Kasumi-1 (cell line): ENCODE data around the gene GRIK4.
"Not testable (repeated sequence)": the region's sequence is repeated elsewhere in the genome, so short reads cannot be mapped to it uniquely, and the experiment has no call there.

Experiments
- DNase-seq, 2 experiments: peaks; one replicate each; lab custom pipeline; 2025; lab: John Stamatoyannopoulos, UW

The GRIK4 gene

DNA sequence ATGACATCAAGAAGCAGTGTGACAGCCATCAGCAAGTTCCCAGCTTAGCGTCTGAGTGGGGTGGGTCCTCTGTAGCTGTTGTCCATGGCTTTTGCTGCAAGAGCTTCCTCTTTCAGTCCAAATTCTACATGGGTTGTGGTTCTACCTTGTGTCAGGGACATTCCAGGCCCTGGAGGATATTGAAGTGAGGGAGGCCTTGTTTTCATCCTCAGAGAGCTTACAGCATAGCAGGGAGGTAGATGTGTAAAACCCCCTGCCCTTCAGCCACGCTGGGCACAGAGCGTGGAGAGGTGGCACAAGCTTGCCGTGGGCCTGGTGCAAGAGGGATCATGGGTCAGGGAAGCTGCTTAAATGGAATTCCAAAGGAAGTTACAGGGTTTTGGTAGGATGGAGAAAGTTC lies 93.9 kb downstream of the GRIK4 start:
- no peak for DNase-seq

DNA sequence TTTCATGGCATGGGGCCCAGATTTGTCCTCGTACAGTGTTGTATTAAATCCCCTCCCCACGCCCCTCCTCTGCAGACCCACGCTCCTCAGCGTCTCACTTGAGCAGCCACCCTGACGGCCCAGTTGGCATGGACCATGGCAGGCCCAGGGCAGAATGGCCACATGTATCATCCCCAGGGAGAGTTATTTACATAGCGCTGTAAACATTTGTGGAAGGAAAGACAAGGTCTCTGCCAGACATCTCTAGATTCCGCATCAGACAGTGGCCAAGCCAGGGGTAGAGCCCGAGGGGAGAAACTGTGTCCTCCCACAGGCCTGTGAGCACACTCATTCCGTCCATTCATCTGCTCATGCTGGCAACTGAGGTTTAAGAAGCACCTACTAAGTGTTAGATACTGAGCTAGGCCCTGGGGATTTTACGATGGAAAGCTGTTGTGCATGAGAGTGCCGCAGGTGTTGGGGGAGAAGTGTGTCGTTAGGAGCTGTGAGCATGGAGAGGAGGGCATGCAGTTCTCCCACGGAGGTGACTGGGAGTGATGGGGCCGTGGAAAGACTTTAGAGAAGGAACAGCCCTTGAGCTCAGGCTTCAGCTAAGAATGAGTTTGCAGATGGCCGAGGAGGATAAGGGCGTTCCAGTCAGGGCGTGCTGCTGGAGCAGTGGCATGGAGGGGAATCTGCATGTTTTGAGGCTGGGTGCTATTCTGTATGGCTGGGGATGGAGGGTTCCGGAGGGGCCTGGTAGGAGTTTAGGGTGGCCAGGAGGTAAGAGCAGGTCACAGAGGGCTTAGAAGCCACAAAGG lies 94.9 kb downstream of the GRIK4 start:
- DNase-seq: no peak

DNA sequence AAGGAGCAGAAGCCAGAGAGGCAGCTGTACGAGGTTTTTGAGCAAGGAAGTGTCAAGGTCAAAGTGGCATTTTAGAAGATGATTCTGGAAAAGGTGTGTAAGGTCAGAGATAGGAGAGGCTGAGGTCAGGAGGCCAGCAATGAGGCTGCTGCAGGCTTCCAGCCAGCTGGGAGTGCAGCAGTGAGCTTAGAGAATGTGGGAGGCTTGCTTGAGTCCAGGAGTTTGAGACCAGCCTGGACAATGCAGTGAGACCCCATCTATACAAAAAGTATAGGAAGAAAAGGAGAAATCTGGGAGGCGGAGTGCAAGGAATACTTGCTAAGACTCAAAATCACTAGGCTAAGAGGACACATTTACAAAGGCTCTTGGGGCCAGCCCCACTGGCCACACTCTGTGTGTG lies 96.5 kb downstream of the GRIK4 start:
- DNase-seq: no peak

DNA sequence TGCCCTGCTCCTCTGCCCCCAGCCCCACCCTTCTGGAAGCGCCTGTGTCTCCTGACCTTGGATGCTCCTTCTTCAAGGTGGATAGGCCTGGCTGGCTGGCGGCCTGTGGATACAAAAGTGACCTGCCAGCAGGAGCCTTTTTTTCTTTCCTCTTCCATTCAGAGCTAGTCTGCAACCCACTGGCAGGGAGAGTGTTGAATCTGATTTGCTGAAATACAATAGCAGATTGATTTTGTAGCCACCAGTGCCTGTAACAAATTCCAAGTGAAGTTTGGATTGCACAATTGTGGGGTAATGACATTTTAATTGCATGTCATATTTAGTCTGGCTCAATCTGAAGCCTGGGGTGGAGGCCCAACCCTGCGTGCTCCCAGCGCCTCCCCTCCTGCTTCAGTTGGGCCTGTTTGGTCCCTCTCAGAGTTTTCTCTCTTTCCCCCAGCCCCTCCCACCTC lies 97.2 kb downstream of the GRIK4 start:
- no peak for DNase-seq

DNA sequence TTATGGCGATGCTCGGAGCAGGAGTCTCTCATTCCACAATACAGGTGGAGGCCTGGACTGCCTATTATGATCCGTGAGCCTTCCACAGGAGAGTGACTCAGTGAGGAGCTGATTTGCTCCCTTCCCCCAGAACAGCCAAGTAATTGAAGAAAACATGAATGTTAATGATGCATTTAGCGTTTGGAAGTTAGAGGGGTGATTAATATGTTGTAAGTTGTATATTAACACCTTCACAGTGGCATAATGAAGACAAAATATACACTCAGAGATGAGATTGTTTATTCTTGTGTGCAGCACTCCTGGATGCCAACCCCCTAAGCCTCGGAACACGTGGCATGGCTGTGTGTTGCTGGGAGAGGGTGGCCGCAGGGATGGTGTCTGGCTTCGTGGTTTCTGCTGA lies 98.6 kb downstream of the GRIK4 start:
- no peak for DNase-seq

DNA sequence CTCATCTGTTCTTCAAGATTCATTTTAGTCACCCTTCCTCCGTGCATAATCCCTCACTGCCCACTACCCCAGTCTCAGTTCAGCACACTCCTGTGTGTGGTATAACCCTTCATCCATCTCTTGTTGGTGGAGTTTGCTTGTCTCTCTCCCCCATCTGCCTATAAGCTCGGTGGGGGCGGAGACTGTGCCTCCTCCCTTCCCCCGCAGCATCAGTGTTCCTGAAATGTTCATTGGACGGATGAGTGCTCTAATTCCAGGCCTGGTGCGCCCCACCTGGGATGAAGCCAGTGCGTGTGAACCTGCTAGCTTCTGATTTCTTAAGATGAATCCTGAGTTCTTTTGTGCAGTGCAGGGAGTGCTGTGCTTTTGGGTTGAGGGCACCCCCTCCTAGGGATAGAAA lies 100.0 kb downstream of the GRIK4 start:
- no peak for DNase-seq

DNA sequence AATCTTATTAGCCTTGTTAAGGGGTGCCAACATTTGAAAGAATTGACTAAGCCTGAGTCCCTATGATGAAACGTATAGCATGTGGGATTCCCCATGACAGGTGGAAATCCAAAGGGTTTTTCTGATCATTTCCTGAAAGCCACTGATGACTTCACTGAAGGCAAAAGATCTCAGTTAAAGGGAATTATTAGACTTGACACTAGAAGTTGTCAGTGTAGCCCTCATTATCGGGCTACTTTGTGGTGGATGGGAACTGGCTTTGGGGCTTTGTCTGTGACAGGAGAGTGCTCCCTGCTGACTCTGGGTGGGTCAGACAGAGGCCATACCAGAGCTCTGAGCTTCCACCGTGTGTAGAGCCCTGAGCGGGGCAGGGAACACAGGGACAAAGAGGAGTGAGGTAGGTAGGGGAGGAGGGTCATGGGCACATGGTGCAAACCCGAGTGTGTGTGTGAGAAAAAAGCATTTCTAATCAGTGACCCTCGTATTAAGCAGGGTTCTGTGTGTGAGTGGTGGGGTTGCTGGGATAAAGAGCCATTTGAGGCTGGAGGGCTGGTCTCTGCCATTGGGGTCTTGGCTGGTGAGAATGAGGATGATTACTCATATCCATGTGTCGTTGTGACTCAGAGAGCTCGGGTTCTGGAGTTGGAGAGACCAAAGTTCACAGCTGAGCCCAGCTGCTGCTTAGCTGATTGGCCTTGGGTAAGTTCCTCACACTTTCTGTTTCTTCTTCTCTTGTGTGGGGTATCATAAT lies 101.1 kb downstream of the GRIK4 start:
- DNase-seq: no peak

DNA sequence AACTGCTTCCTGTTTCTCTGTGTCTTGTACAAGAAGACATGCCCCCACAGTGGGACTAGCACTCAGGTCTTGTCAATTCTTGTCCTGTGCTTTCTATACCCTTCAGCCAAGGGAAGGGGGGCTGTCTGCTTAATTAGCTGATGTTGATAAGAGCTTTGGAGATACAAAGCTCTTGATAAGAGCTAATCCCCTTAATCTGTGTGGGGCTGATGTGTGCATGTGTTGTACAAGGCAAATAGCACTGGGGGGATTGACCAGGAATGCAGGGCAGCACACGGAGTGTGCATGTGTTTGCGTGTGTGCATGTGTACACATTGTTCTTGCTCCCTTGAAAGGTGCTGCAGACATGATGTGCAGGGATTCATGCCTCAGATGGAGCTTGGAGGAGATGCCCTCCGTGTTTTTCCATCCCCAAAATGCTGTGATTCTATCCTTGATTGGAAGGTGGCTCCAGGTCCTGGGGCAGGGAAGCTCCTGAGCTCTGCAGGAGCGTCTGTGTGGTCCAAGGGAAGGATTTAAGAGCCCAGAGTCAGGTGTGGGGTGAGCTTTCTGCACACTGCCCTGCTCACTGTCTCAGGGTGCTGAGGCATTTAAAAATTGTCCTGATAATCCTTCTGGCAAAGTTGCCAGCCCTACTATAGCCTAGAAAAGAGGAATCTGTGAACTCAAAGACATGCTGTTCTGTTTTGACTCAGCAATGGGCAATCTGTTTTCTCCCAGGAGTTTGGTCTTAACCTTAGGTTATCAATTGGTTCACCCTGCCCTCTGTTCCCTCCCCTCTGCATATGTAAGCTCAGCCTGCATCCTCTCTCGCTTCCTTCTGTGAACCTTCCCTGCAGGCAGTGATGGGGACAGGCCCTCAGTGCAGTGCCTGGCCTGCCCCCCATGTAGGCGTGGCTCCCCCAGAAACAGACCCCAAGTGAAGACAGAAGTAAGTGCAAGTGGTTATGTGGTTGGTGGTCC lies 102.0 kb downstream of the GRIK4 start:
- no peak for DNase-seq

DNA sequence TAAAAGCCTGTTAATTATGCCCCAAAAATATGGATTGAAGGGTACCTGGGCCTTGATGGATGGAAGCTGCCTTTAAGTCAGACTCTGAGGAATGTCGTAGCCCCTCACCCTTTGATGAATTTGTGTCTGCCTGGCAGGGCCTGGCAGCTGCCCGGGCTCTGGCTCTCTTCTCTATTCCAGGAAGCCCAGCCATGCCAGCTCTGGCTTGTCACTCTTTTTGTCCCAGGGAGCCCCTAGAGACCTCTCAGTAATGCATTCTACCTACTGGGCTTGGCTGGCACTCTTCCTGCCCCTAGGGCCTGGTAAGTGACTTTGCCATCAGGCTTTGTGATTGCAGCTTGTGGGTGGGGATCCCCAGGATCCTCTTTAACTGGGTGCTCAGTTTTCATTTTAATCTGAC lies 103.8 kb downstream of the GRIK4 start:
- no peak for DNase-seq

DNA sequence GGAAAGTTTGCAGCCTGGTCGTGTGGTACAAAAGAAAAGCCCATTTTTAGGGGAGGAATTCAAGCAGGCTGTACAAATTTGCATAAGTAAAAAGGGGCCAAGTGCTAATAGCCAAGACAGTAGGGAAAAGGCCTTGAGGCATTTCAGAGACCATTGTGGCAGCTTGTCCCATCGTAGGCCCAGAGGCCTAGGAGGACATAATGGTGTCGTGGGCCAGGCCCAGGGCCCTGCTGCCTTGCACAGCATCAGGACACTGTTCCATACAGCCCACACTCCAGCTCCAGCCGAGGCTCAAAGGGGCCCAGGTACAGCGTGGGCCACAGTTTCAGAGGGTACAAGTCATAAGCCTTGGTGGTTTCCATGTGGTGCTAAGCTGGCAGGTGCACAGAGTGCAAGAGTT lies 106.9 kb downstream of the GRIK4 start:
- DNase-seq: no peak

DNA sequence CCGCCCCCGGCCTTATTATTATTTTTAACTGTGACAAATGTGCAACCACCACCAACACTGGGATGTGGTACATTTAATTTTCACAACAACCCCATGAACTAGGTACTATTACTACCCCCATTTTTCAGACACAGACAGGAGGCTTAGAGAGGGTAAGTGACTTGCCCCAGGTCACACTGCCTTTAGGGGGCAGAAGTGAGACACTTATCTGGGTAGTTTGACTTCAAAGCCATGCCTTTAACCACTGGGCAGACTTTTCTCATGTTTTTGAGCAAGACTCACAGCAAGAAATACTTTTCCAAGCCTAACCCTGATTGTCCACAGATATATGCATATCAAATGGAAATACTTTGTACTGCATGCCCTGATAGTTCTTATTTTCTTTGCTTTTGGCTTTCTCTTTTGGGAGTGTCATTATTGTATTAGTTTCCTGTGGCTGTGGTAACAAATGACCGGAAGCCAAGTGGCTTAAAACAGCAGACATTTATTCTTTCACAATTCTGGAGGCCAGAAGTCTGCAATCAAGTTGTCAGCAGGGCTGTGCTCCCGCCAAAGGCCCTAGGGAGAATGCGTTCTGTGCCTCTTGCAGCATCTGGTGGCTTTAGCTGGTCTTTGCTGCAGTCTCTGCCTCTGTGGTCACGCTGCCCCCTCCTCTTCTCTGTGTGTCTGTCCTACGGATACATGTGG lies 110.8 kb downstream of the GRIK4 start:
- DNase-seq: no peak

DNA sequence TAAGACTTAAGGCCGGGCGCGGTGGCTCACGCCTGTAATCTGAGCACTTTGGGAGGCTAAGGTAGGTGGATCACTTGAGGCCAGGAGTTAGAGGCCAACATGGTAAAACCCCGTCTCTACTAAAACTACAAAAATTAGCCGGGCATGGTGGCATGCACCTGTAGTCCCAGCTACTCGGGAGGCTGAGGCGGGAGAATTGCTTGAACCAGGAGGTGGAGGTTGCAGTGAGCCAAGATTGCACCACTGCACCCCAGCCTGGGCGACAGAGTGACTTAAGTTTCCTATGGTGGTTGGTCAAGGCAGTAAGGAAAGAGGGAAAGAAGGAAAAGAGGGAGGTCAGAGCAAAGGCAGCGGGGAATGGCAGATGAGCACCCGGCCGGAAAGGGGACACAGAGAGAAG lies 113.4 kb downstream of the GRIK4 start:
- DNase-seq: not testable (repeated sequence)

DNA sequence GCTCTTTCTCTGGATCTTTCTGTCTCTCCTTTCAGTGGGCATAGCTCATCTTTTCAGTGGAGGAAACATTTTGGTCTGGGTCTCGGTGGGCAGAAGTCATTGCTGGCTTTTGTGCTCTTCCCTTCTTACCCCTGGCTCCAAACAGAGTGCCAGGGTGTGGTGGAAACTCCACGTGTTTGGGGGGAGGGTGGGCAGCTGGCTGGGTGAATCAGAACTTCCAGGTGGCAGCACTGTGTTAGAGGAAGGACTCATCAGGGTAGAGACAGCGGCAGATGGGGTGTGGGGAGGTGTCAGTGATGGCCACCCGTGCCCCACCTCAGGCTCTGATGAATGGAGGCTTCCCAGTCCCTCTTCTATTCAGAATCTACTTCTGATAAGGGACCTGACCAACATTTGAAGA lies 114.0 kb downstream of the GRIK4 start:
- DNase-seq: no peak

DNA sequence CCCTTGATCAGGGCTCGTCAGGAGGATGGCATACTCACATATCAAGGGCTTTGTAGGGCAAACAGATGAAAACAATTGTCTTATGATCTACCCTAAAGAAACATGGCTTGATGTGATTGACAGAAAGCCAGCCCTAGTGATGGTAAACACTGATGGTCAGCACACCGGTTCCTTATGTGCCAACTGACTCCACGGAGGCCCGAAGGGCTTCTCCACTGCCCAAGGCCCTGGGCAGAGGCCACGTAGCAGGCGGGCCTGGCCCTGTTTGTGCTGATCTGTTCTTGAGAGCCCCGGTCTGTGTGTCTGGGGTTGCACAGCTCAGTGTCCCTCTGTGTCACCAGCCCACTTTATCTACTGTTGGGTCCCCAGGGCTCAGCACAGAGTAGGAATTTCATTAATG lies 115.2 kb downstream of the GRIK4 start:
- no peak for DNase-seq

DNA sequence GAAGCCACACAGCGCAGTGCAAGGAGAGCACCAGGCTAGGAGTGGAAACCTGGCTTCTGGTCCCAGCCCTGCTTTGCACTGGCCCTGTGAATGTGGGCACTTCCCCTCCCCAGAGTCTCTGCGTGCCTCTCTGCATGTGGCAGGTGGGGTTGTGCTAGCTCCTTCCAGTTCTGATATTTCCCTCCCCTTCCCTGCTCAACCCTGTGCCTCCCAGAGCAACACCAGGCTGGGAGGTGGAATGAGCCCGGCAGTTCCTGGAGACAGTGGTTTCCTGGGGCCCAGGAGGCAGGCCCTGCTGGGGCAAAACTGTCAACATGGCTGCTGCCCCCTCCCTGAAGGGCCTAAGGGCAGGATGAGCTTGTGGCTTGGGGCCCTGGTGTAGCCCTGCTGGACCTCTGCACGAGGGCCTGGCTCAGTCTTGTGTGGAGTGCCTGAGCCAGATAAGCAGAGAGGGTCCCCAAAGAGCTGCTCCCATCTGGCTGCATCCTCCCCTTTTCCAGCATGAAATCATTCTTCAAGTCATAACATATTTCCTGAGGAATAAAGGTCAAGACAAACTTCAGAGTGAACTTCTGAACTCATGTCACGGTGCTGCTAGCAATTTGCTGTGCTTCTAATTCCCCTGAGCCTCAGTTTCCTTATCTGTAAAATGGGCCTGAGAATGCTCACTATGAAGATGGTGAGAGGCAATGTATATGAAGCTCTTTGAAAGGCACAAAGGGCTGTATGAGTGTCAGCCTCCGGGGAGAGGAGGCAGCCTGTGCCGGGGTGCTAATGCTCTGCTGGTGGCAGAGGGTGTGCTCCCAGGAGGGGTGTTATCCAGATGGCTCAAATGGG lies 116.0 kb downstream of the GRIK4 start:
- no peak for DNase-seq

DNA sequence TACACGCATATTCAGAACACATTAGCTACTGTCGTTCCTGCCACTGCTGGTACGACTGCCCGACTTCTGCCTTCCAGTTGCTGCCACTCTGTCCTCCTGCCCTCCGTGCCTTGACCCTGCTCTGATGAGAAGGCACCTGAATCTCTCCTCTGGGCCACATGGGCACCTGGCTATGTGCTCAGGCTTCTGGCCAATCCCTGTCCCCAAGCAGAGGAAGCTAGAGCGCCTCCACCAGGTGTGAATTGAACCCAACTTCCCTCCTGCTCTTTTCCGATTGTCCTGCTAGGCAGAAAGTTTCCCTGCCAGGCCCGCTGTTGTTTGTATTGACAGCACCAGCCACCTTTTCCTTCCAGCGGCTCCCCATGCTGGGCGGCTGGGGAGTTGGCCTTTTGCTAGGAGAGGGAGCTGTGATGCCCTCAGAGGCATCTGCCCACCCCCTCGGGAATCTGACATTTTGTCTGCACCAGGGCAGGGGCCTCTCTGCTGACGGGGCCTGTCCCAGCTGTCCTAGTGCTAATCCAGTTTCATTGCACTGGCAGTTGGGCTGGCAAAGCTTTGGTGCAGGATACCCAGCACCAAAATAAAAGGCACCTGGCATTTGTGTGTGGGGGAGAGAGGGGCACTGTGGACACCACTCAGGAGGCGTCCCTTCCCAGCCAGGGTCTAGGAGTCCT lies 118.0 kb downstream of the GRIK4 start:
- DNase-seq: no peak

DNA sequence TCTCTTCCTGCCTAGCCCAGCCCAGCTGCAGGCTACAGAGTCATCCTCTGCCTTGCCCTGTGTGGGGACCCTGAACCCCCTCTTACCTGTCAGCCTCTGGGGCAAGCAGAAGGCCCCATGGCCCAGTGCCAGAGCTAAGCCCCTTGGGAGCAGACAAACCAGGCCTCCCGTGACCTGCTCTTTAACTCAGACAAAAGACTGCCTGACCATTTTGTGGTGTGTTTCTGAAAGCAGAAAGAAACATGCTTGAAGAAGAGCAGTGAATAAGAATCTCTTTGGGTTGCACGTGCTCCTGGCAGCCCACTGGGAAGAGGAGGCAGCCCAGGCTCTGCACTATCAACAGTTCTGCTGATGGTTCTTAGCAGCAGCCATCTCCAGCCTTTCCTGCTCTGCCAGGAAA lies 118.6 kb downstream of the GRIK4 start:
- no peak for DNase-seq

DNA sequence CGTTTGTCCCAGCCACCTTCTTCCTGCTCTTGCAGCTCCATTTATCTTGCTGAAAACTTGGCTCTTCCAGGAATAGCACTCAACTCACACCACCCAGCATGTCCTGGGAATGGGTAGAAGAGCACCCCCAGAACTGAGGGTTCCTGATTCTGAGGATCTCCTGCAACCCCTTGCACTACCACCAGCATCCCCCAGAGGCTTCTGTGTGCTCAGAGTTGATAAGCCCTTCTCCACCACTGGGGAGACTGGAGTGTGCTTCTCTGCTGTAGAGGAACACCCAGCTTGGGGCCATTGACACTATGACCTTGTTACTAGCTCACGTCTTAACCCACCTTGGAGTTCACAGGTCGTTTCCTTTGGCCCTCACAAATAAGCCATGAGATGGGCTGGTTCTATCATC lies 121.0 kb downstream of the GRIK4 start:
- DNase-seq: no peak

DNA sequence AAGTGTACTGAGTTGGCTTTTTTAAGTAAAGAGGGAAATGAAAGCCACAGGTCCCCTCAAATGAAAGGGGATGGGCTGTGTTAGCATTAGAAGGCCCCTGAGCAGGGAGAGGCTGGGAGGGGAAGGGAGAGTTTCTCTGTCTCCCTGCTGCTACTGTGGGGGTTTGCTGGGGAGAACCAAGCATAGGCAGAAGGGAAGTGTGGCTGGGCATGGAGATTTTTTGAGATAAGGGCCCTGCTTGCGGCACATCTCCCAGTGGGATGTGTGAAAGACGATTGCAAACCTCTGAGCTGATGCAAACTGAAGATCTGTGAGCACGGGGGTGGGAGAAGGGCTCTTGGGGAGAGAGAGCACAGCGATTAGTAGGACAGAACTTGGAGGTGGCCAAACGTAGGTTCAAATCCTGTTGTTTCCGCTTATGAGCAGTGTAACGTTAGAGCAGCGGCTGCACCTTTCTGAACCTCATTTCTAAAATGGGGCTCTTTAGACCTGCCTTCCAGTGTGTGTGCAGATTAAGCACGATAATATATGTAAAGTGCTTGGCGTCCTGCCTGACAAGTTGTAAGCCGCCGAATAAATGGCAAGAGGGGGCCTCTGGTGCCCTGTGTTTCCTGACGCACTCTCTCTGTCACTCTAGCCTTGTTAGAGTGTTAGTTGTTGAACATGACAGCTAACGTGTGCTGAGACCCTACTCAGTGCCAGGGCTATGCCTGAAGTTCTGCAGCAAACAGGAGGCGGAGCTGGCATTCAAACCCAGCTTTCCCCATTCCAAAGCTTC lies 122.3 kb downstream of the GRIK4 start:
- DNase-seq: no peak

DNA sequence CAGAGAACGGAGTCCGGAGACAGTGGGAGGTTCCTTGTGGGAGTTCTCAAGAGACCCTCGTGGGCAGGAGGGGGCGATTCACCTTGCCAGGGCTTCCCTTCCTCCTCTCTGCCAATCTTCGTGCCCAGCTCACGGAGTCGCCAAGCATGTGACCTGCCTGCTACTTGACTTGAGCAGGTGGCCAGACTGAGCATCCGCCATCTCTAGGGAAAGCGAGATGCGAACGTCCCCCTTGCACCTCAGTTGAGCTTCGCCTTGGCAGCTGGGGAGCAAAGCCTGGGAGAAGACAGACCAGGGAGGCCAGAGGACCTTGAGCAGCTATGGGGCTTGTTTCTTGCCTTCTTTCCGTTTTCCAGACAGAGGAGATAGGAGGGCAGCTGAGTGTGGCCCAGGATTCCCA lies 123.2 kb downstream of the GRIK4 start:
- DNase-seq: no peak
